GM19351 (cell line): ENCODE results near the gene USH2A.

Experiments
- ATAC-seq: cut with Tn5 transposase; IDR thresholded peaks from one replicate; pipeline ENCODE4 v1.9.1; 2021; ENCODE audit warnings: mild to moderate bottlenecking, moderate library complexity; ENCODE audit not compliant: unreplicated experiment

Gene USH2A

DNA sequence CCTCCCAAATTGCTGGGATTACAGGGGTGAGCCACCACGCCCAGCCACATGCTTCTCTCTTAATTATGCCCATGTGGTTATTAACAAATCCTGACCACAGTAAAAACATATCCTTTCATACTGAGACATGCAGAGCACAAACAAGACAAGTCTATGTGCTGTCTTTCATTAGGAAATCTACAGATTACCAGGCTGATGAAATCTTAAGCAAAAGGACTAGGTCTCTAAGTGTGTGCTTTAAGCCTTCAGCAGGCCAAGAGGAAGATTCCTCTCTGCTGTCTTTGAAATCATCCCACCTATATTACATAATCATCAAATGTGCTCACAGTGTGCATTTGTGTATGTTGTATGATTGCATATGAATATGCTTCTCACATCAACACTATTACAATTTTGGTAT, 436.8 kb downstream of the USH2A start:
- no peak for ATAC-seq

DNA sequence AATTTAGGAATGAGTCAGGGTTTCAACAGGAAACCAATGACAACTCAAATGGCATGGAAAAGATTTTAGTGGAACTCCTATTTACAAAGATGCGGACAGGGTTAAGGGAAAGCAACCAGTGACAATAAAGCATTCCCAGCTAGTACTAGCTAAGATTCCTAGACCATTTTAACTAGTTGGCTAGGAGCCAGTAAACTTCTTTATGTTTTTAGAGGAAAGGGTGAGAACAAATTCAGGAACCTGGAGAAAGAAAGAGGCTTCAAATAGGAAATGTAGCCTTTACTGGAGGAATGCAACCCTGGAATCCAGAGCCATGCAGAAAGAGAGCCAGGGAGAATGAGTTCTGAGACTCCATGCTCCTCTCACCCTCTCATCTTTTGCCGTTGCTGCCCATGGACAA, 439.6 kb downstream of the USH2A start:
- ATAC-seq = no peak

DNA sequence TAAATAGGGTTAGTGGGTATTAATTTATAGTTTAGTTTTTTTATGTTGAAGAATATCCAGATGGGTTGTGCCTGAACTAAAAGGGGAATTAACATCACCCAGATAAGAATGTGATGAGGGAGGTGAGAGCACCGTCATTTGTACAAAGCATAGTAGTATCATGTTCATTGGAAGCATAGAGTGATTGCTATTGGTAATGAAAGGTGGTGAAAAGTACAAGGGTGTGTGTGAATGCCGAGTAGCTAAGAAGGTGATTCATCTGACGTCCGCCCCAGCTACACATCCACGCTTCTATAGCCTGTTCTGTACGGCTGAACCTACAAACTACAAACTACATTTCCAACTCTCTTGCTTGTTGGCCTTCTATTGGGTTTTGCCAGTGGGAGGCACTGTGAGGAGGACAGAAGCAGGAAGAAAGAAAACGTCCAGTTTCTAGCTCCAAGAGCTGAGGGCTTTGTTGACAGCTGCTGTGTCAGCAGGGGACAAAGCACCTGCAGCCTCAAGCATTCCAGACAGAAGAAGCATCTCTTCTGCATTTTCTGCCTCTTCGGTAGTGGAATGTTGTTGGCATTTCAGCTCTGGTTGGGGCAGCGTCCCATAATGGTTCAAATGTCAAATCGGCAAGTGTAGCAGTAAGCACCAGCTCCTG, 451.3 kb downstream of the USH2A start:
- ATAC-seq = no peak

DNA sequence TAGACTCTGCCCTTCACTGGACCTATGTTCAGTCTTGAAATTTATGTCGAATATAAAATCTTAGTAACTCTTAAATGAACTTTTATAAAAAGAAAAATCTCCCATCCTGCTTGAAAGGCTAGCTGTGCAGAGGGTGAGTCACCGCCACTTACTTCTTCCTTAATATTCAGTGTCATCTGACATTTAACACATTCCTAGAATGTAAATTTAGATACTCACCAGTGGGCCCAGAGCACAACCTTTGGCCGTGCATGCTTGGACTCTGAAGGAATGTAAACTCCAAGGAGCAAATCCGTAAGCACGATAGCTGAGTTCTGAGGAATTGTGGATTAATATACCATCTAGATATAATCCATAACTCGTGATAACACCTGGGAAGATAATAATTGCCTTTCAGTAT, 452.8 kb downstream of the USH2A start:
- ATAC-seq = no peak

DNA sequence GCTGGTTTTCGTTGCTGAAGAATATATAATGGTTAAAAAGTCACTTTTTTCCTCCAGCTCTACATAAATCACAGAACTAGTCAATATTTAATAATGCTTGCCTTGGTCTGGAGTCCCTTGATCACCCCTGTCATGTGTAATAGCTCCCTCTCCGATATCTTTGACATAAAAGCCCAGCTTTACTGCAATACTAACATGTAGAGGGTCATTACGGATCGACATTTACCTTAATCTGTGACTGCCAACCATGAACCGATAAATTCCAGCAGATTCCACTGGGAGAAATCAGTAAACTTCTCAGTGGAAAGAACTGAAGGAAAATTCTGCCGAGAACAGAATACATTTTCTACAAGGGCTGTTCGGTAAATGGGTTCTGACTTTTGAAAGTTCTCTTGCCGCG, 459.6 kb downstream of the USH2A start:
- ATAC-seq = no peak

DNA sequence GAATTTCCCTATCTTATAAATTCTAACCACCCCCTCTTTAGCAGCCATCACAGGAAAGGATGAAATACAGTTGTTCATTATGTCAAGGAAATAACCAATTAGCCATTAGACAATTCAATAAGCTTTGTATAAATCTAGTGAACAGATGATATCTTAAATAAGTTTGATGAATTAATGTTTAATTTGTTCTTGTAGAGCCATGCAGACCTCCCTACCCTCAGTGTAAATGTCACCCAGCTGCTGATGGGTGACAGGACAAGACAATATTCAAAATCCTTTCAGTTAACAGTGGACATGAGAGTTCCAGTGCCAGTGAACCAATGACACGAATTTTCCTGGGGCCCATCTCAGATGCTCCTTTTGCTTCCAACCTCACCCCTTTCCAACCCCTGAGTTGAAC, 460.2 kb downstream of the USH2A start:
- no peak for ATAC-seq

DNA sequence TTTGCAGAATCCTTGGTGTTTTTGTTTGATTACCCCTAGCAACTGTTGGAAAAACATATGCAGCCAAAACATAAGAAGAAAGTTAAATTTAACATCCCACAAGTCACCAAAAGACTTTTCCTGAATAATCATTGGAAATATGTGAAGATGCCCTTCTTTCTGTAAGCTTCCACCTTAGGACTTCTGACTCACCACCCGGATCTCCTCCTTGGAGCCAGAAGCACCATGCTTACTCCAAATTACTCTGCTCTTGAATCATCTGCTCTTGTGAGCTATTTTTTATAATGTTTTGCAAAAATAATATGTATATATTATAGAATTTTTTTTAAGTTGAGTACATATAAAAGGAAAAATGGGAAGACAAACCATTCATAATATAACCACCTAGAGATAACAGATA, 464.4 kb downstream of the USH2A start:
- ATAC-seq = no peak

DNA sequence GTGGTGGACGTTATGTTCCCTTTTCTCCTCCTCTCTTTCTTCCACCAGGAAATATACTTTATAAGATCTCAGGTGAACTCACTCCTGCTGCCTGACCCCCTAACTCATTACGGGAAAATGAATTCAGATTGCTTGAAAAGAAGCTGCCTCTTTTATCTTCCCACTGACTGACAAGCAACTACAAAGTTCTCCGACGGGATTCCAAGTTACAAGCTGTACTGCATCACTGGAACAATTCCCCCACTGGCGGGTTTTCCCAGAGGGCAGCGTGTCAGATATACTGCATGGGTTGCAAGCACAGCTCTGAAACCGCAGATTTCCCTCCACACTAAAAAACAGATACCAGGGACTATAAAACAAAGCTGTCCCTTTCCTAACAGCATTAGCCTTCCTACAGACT, 465.6 kb downstream of the USH2A start:
- no peak for ATAC-seq

DNA sequence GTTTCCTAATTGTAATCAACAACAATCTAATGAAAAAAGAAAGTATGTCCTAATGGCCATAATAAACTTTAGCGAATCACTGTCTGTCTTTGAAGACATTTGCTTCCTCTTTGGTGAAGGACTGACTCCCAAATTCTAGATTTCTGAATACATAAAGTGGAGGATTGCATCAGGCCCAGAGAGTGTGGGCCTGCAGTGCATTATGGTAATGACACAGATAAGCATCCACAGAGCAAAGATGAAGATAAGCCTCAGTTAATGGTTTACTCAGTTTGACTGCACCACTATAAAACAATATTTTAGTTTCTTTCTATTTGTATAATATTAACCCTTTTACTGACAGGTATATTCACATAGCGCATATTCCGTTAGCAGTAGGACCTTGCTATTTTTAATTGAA, 490.7 kb downstream of the USH2A start:
- no peak for ATAC-seq

DNA sequence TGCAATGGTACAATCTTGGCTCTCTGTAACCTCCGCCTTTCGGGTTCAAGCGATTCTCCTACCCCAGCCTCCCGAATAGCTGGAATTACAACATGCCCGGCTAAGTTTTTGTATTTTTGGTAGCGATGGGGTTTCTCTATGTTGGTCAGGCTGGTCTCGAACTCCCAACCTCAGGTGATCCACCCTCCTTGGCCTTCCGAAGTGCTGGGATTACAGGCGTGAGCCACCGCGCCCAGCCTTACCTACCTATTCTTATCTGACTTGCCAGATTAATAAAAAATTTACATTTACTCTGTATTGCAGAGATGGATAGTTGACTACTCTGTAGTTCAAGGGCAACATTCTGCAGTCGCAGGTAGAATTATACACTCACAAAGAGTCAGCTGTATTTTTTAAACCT, 496.6 kb downstream of the USH2A start:
- no peak for ATAC-seq

DNA sequence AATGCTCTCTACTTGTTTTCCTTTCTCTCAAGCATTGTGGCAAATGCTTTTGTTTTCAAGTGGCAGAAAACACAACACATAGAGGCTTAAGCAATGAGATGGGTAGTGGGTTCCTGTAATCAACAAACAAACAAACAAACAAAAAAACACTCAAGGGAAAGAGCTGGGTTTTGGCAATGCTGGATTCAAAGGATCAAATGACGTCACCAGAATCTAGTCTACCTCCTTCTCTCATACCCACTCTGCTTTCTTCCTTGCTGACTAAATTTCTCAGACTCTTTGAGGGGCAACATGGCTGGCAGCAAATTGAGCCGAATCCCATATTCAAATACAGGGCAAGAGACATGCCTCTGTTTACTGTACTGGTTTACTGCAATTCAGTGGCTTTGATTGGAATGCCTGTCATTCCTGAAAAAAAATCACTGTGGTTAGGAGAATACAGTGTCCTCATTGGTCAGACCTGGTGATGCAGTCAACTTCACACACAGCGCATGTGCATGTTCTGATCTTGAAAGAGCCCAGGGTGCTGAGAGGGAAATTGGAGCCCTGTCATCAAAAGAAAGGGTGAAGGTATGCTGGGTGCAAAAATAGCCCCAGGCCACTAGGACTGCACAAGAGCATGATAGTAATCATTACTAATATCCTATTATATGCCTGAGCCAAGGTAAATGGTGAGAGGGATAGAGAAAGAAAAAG, 500.0 kb downstream of the USH2A start:
- ATAC-seq = no peak

DNA sequence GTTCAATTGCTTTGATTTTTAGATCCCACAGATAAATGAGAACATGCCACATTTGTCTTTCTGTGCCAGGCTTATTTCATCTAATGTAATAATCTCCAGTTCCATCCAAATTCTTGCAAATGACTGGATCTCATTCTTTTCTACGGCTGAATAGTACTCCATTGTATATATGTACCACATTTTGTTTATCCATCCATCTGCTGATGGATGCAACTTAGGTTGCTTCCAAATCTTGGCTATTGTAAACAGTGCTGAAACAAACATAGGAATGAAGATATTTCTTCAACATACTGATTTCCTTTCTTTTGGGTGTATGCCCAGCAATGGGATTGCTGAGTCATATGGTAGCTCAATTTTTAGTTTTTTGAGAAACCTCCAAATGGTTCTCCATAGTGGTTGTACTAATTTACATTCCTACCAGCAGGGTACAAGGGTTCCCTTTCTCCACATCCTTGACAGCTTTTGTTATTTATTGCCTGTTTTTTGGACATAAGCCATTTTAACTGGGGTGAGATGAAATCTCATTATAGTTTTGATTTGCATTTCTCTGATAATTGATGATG, 511.8 kb downstream of the USH2A start:
- no peak for ATAC-seq

DNA sequence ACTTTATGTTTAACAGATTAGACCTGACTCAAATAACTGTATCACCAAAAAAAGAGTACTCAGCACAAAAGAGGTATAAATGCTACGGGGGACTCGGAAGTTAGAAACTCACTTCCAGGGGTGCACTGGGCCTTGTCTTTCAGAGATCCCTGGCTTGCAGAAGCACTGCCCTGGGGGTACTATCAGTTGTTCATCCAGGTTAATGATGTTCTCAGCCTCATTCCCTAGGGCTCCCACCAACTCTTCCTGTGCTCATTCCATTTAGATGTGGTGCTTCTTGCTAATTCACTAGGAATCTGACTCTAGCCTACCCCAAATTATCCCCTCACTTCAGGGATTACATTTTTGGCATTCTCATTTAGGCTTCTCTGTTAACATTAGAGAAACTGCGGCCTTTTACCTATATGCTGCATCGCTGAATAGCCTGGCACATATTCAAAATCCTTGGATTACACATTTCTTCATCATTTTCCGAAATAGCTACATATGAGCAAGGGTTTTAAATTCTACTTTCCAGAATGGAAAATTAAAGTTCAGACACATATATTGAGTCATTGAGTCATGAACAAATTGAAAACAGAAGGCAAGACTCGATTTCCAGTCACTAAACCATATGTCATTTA, 517.6 kb downstream of the USH2A start:
- ATAC-seq = no peak

DNA sequence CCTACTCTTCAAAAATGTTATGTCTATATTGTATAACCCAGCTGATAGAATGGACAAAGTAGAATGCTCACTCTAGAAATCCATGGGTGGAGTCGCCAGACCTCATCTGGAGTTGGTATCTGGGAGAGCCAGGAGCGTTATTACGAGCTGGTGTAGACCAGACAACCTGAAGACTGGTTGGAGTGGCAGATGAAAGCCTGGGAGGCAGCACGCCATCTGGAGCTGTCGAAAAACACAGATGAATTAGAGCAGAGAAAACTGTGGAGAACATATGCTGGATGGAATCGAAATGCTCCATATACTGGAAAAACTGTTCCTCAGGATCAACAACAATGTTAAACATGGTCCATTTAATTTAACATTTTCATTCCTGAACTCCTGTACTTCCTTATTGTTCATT, 522.6 kb downstream of the USH2A start:
- ATAC-seq = no peak

DNA sequence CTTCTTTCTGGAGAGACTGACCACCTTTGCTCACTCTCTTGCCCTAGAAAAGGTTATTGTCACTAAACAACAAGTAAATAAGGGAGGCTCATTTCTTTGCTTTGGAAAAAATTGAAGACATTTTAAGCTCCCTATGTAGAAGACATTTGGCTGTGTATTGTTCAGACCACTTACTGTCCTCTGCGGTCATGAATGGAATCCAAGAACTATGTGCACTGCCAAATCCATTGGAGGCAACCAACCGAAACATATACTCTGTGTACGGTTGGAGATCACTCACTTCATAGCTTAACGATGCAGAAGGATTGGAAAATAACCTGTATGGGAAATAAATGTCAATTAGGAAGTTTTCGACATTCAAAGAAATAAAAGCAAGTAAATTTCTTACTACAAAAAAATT, 523.3 kb downstream of the USH2A start:
- no peak for ATAC-seq

DNA sequence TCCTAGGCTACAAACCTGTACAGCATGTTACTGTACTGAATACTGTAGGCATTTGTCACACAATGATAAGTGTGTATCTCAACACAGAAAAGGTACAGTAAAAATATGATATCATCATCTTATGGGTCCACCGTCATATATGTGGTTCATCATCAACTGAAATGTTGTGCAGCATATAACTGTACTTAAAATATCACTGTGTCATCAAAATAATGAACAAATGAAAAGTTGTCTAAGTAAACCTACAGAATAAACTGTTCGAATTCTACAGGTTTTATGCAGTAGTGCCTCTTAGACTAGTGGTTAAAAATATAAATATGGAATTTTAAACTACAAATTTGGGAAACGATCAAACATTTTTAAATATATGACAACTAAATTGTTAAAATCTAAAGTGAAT, 527.4 kb downstream of the USH2A start:
- no peak for ATAC-seq

DNA sequence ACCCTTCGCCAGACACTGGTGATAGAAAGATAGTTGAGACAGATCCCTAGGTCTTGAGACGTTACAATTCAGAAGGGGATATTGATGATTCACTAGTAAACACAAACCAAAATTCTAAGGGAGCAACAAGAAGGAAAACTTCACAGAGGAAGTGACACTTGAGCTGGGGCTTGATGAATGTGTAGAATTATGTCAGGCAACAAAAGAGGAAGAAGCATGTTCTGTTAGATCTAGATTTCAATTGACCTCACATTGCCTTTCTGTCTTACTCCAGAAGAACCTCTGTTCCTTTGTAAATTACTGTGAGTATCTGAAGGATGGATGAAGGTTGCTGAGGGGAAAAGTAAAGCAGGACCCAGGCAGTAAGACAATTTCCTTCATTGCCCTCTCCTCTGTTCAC, 528.0 kb downstream of the USH2A start:
- ATAC-seq = no peak

DNA sequence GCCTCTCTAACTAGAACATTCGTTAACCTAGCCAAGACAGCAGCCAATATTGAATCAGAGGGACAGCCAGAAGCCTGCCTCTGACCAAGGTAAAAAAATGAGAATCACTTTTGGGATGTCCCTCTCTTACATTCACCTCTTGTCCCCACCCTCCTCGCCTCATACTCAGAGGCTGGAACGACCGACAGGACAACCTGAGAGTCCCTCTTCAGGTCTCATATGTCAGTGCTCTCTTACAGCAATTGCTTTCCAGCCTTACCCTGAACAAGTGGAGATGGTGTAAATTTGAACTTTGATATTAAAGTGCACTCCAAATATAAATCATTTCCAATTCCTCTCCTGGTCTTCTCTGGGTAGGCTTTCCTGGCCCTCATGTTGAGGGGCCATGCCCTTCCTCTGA, 528.6 kb downstream of the USH2A start:
- no peak for ATAC-seq

DNA sequence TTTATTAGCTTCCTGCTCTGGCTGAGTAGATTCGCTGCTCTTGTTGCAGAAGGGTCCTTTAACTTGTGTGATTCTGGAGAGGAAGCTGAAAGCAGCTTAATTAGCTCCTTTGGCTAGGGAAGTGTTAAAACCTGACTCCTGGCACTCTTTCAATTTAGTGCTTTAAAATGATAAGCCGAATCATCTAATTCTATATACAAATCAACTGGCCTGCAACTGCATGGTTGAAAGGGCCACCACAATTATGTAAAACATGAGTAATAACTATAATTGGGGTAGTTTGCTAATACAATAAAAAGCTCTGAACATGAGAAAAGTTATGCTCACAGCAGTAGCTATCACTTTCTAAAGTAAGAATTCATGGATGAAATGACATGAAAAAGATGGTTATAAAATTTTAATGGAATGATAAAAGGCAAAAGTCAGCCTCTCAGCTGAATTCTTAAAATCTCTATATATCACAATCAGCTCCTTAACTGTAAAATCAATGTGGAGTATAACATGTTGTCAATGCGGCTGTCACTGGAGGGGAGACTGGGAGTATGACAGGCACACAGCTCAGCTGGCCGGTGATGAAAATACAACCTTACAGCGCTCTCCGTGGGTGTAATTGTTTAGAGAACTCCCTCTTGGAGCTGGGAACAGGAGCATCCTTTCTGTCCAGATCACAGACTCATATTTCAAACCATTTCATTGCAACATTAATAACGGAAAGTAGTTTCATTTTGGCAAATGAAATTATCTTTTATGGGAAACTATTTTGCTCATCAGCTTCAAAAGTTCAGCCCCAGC, 531.8 kb downstream of the USH2A start:
- ATAC-seq = peak; percentile 28

DNA sequence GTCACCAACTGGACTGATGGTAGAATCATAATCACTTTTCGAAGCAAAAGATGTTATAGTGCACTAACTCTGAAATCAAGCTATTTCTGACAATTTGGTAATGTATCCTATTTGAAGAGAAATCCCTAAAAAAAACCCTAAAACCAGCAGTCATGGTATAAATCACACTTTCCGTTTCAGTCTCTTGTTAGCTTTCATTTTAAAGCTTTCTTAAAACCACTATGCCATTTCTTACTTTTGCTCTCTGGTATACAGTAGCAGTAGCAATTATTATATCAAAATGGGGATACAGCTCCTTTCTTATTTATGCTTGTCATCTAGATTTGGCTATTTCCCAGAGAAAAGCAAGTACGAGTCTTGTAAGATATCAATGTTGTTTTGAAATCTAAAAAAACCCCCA, 532.8 kb downstream of the USH2A start:
- peak; percentile 66 for ATAC-seq

DNA sequence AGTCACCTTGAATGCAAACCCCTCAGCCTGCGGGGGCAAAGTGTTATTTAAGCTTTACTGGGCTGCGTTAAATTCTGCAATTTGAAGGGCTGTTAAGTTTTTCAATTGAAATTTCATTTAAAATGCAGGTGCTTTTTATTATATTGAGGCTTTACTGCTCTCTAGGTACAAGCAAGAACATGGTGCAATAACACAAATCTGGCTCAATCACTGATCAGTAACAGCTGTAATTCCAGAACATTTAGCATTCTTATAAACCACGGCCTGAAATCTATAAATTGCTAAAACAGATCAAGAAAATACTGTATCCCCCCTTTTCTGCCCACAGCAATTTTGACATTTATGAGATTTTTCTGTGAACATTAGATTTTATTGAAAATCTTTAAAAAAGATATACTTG, 533.4 kb downstream of the USH2A start:
- no peak for ATAC-seq
